Esophagus squamous epithelium (tissue), 5 donors: ENCODE results near the gene TNNT1. TPM values are rescaled to one million over a fixed set of nuclear protein-coding genes. Genes with fewer than 3 reads are reported as not detected.

ENCODE experiments used
- DNase-seq: peaks from one replicate; lab custom pipeline; 2025; lab: John Stamatoyannopoulos, UW
- H3K27ac ChIP-seq, 4 donors: fragments of 200-600 bp; sonication (generic); one replicate each; pipeline ENCODE4 v1.5.1; 2016 to 2019; ENCODE audit warnings: mild to moderate bottlenecking in 1 of 4
- H3K27me3 ChIP-seq, 4 donors: fragments of 200-600 bp; sonication (generic); 1 replicate in 3 of 4; 2 replicates in 1 of 4; pipeline versions ENCODE4 v1.5.1 to v1.6.0; 2017 to 2021; ENCODE audit warnings: antibody characterized with exemption in 1 of 4
- H3K36me3 ChIP-seq, 3 donors: fragments of 200-600 bp; sonication (generic); one replicate each; pipeline ENCODE4 v1.5.1; 2016 to 2019
- H3K4me1 ChIP-seq, 3 donors: fragments of 200-600 bp; sonication (generic); one replicate each; pipeline ENCODE4 v1.5.1; 2017 to 2019
- H3K4me3 ChIP-seq, 4 donors: fragments of 200-600 bp; sonication (generic); 1 replicate in 3 of 4; 2 replicates in 1 of 4; pipeline ENCODE4 v1.5.1; 2016 to 2019; ENCODE audit warnings: mild to moderate bottlenecking in 2 of 4, moderate library complexity in 1 of 4
- H3K9me3 ChIP-seq, 3 donors: fragments of 200-600 bp; sonication (generic); one replicate each; pipeline ENCODE4 v1.5.1; 2016 to 2019
- POLR2A ChIP-seq, 4 donors: fragments of 450-650 bp; IDR thresholded peaks; one replicate each; pipeline ENCODE4 v1.6.1; 2017; ENCODE audit warnings: antibody characterized with exemption in 4 of 4, mild to moderate bottlenecking in 4 of 4, moderate library complexity in 3 of 4
- WGBS, 2 donors: methylation state at CpG; one replicate each; pipeline ENCODE4 v1.1.5; 2018; 5-methylcytosine and 5-hydroxymethylcytosine counted together
- intact Hi-C: fragments of 100-400 bp; cut with DNase I; formaldehyde crosslinking; loops from one replicate; pipeline ENCODE4 v1.15.0; 2022
- total RNA-seq, 4 donors: library from RNA; depleted of rRNA; stranded (reverse); fragments of >200 nt; gene quantifications; one replicate each; pipeline ENCODE4 v1.1.0, GENCODE V29; 2016
- TF ChIP-seq, protein P1 (sequence below), 6 experiments: fragments of 450-650 bp in 4 of 6; fragments of 200-600 bp in 2 of 6; sonication (generic) in 2 of 6; IDR thresholded peaks; one replicate each; pipeline ENCODE4 v1.5.1; 2016 to 2019; ENCODE audit warnings: antibody characterized with exemption in 6 of 6, mild to moderate bottlenecking in 4 of 6, moderate library complexity in 4 of 6
- donor health status: DM: yes; HTN: yes; CAD: no.

Gene TNNT1
- total RNA-seq, 4 donors from 2014 or later, result 3.3 to 23.1 (median 6.2) TPM

DNA sequence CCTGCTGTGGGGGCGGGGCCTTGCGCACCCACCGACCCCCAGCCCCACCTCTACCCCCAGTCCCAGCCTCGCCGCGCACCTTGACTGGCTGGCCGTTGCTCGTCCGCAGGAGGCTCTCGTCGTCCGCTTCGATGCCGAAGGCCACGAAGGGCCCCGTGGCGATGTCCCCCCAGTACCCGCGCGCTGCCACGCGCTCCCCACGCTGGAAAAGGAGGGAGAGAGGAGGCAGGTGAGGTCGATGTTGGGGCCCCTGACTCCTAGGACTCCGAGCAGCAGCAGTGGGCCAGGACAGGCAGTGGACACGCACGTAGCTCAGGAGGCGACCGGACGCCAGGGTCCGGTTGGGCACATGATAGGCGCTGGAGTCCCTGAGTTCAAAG is 12.0 kb upstream of the TNNT1 start:
- Histone ChIP-seq H3K36me3 (no peaks in the 10 kb centered on the region), H3K27ac (no peak overlapping the region), H3K9me3 (no peaks in the 10 kb centered on the region), H3K4me1 (peaks cover 0 to 46% (median 17%) of the 10 kb centered on the region in 3 donors), H3K4me3 (peak overlapping the region in 1 of 4 donors; percentile 26), H3K27me3 (peaks cover 5 to 98% (median 14%) of the 10 kb centered on the region in 4 donors)
- WGBS, 2 donors, result no CpG with 5 or more reads among the region's 32 CpGs
- intact Hi-C loops, result no loop called here
- TF ChIP-seq POLR2A (IDR thresholded peaks at IDR 0.05), result no peak
- TF ChIP-seq, protein P1, sequence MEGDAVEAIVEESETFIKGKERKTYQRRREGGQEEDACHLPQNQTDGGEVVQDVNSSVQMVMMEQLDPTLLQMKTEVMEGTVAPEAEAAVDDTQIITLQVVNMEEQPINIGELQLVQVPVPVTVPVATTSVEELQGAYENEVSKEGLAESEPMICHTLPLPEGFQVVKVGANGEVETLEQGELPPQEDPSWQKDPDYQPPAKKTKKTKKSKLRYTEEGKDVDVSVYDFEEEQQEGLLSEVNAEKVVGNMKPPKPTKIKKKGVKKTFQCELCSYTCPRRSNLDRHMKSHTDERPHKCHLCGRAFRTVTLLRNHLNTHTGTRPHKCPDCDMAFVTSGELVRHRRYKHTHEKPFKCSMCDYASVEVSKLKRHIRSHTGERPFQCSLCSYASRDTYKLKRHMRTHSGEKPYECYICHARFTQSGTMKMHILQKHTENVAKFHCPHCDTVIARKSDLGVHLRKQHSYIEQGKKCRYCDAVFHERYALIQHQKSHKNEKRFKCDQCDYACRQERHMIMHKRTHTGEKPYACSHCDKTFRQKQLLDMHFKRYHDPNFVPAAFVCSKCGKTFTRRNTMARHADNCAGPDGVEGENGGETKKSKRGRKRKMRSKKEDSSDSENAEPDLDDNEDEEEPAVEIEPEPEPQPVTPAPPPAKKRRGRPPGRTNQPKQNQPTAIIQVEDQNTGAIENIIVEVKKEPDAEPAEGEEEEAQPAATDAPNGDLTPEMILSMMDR (IDR thresholded peaks at IDR 0.05), result no peak
- DNase-seq, result no peak

- 5 to 27% methylated on average over 2 to 22 of the region's 33 CpGs for WGBS, 2 donors
- TF ChIP-seq, protein P1 (IDR thresholded peaks at IDR 0.05), result peak; percentile 57 to 90 (median 82)
- TF ChIP-seq POLR2A (IDR thresholded peaks at IDR 0.05), result no peak
- Histone ChIP-seq H3K27me3 (peaks cover 5 to 98% (median 16%) of the 10 kb centered on the region in 4 donors), H3K9me3 (no peaks in the 10 kb centered on the region), H3K4me3 (peak overlapping the region in 1 of 4 donors; percentile 26), H3K27ac (peak overlapping the region in 1 of 4 donors; percentile 12), H3K4me1 (peaks cover 0 to 43% (median 17%) of the 10 kb centered on the region in 3 donors), H3K36me3 (no peaks in the 10 kb centered on the region)
- intact Hi-C loops, result no loop called here
- no peak for DNase-seq
These were observed 11.4 kb upstream of the TNNT1 start for GRCh38 chr19:55160128-55160985.

- H3K27me3 ChIP-seq, result peaks cover 5 to 97% (median 16%) of the 10 kb centered on the region in 4 donors
- no peaks in the 10 kb centered on the region for H3K36me3 ChIP-seq
- H3K9me3 ChIP-seq, result no peaks in the 10 kb centered on the region
- WGBS, 2 donors, result 27 to 34% methylated on average over 7 to 8 of the region's 18 CpGs
- H3K27ac ChIP-seq, result peak overlapping the region in 1 of 4 donors; percentile 9
- intact Hi-C loops, result no loop called here
- peaks cover 0 to 43% (median 17%) of the 10 kb centered on the region in 3 donors for H3K4me1 ChIP-seq
- no peak for DNase-seq
- peak overlapping the region in 1 of 4 donors; percentile 7 for H3K4me3 ChIP-seq
- TF ChIP-seq, protein P1 (IDR thresholded peaks at IDR 0.05), result no peak
These were observed 10.1 kb upstream of the TNNT1 start for GRCh38 chr19:55158848-55159749.

GRCh38 chr19:55158423-55158822 is 9.4 kb upstream of the TNNT1 start:
- peaks cover 5 to 96% (median 16%) of the 10 kb centered on the region in 4 donors for H3K27me3 ChIP-seq

More at GRCh38 chr19:55158423-55158822, 9.4 kb upstream of the TNNT1 start:
- no peak overlapping the region for H3K4me3 ChIP-seq
- H3K9me3 ChIP-seq, result no peaks in the 10 kb centered on the region
- intact Hi-C loops, result no loop called here
- TF ChIP-seq, protein P1 (IDR thresholded peaks at IDR 0.05), result no peak
- no peak for TF ChIP-seq POLR2A (IDR thresholded peaks at IDR 0.05)
- H3K27ac ChIP-seq, result no peak overlapping the region
- H3K4me1 ChIP-seq, result peaks cover 0 to 43% (median 17%) of the 10 kb centered on the region in 3 donors
- H3K36me3 ChIP-seq, result no peaks in the 10 kb centered on the region
- 70% methylated on average over 3 of the region's 4 CpGs; no CpG with 5 or more reads in 1 of the 2 donors for WGBS, 2 donors
- no peak for DNase-seq
